ENCODE measurements around the gene TRIM31.

The TRIM31 gene

GRCh38 chr6:30111266-30111856, 1.5 kb downstream of the TRIM31 start:
- no peak for DNase-seq

DNA sequence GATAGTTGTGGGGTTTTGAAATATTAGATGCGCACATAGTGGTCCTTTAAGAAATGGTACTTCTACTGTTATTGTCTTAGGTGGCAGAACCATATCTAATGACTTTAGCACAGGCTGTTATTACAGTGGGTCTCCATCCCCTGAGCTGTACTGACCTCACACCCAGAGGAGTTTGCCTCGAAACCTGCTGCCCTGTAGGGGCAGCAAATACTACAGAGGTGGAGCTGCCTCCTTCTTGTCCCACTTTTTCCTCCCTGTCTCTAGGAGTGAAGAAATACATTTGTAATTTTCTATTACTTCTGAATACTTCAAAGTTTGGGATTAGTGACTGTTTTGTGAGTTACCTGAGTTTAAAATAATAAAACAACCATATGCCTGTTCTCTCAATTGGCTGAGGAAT, 8.2 kb downstream of the TRIM31 start:
- DNase-seq: no peak

GRCh38 chr6:30103872-30104179, 9.1 kb downstream of the TRIM31 start:
- no peak for DNase-seq

- DNase-seq: no peak
These were observed 9.7 kb downstream of the TRIM31 start for GRCh38 chr6:30102970-30103871.

- DNase-seq: no peak
These were observed 10.4 kb downstream of the TRIM31 start for GRCh38 chr6:30102414-30102969.

GRCh38 chr6:30101444-30102413, 11.2 kb downstream of the TRIM31 start:
- DNase-seq: peak; percentile 30

DNA sequence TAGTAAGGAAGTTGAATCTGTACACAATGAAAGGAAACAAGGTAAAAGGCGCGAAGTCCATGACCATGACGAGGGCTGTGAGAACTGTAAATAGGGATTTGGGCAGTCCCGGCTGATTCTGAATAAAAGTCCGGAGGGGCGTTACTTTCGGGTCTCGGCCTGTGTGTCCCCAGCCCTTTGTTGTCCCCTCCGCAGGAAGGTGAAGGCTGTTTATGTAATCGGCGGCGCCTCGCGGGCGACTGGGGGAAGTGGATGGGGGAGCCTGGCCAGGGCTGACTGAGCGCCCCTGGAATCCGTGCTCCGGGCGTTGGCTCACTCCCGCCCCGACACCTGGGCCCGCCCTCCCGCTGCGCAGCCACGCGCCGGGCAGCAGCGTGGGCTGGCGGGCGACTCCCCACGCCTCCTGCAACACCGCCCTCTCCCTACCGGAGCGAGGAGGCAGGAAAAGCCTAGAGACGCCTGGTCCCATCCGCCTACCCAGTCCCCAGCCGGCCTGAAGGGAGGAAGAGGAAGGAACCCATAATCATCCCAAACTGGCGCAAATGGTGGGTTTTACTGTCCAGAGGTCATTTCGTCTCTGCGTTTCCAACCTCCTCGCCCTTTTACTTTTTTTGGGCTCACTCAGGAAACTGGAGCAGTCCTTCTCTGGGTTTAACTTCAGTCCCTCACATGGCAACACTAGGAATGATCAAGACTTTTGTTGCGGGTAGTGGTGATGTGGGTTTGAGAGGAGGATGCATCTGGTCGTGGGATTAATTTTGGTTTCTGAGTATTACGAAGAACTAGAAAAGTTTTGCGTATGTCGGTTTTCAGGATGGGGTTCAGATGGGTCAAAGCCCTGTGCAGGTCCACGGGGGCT, 12.1 kb downstream of the TRIM31 start:
- no peak for DNase-seq

GRCh38 chr6:30100154-30100553, 12.7 kb downstream of the TRIM31 start:
- DNase-seq: no peak

DNA sequence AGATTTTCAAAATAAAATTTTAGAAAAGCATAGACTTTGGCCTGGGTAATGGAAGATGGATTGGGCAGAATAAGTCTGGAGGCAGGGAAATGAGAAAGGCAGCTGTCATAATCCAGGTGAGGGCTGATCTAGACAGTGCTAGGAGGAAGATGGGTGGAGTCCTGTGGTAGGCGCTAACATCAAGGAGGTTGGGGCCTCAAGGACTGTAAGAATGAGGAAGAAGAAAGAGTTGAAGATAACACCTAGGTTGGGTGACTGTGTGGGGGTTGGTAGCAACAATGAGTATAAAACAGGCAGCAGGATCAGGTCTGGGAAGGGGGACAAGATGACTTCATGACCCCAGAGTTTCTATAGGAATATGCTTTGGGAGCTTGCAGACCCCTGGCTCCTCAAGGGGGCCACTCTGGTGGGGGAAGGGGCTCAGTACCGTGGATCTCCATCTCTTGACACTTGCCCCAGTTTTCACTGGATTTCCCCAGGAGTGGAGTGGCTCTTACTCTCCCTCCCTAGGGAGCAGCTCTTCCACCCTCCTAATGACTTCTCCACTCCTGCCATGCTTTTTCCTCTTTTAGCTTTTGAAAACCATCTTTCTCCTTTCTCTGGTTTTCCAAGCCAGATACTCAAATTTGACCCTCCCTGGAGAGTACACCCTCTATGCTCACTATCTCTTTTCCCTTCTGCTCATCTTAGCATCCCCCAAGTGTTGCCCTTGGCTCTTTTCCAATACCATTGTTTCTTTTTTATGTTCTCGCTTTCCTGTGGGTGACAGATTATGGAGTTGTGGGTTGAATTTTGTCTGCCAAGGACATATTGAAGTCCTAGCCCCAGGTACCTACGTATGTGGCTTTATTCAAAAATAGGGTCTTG, 14.8 kb downstream of the TRIM31 start:
- no peak for DNase-seq

DNA sequence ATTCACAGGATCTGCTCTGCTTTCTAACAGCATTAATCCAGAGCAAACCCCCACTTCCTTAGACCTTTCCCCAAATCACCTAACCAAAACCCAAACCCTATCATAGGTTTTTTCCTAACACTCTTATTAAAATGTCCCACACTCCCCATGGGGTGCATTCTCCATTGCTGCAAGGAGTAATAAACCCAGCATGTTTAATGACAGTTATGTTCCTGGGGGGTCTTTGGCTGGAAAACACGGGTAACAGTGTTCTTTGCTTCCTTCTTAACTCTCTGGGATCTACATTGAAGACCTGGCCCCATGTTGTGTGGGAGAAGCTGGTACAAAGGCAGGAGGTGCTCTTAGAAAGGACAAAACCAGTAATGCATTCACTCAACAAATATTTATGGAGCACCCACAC, 16.1 kb downstream of the TRIM31 start:
- no peak for DNase-seq

DNA sequence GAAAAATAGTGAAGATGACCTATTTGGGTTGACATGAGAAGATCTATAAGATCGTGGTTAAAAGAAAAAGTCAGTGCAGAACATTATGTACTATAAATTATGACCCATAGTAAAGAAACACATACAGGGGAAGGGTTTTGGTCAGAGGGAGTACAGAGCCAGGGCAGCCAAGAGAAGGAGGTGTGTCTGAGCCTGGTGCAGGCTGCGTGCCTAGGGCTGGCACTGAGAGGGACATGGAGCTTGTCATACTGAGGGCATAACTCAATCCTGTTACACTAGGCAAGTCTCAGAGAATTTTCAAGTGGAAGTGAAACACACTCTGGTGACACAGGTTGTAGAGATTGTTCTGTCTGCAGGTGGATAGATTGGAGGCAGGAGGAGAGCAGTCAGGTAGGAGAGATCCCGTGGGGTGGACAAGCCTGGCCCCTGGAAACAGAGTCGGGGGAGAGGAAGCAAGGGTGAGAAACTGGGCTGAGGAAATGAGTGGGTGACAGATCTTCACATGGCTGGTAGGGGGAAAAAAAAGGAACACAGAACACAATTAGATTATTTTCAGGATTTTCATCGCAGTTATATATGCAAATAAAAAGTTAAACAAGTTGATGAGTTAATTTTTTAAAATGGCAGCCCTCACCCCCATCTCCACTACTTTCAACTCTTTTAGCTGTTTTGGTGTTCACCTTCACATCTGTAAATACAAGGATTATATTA, 18.8 kb downstream of the TRIM31 start:
- no peak for DNase-seq

- no peak for DNase-seq
These were observed 19.9 kb downstream of the TRIM31 start for GRCh38 chr6:30092852-30093543.

DNA sequence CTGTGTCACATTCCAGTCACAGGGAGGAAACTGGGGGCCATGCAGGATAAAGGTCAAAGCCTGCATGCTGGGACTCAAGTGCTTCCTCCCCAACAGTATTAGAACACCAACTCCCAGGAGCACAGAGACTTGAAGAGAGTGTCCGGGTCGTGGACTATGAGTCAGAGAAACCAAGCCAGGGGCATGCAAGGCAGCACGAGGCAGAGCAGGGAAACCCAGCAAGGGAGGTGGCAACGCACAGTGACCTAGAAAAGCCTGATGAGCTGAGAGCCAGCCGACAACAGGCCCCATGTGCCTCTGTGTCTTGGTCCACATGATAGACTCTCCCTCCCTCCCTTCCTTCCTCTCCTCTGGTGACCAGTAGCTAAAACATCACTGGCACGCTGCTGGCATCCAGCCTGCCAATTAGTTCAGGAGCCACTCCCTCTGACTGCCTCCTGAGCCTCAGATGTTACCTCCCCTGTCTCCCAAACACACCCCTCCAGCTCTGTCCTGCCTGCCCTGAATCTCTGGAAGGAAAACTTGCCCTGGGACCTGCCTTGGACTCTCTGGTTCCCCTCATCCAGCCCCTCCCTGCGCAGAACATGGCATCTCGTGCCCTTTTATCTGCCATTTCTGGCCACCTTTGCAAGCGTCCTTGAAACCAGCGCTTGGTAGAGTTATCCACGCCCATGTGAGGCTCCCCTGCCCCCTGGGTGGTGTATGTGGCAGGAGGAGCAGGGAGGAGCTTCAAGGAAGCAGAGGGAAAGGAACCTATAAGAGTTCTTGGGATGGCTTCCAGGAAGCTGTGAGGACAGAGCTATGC, 21.1 kb downstream of the TRIM31 start:
- no peak for DNase-seq

DNA sequence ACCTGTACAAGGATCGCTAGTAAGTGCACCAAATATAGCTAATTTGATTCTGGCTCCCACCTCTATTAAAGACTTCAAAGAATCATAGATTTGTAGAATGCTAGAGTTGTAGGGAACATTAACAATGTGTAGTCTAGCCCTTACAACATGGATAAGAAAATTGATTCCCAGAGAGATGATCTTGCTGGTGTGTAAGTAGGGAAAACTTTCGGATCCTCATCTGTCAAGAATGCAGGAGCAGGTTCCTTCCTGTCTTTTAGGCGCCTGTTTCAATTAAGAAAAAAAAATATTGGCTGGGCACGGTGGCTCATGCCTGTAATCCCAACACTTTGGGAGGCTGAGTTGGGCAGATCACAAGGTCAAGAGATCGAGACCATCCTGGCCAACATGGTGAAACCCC, 25.0 kb downstream of the TRIM31 start:
- no peak for DNase-seq

DNA sequence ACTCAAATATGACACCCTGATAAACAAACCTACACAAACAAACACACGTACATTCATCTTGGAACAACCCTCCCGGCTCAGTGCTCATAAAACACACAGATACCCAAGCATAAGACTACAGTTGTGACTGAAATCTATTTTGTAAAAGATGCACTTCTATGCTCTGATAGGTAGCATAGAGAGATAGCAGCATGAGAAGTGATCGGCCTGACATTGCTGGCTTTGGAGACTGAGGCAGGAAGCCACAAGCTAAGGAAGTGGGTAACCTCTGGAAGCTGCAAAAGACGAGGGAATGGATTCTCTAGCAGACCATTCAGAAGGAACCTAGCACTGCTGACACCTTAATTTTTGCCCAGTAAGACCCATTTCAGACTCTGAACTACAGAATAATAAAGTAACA, 35.7 kb downstream of the TRIM31 start:
- no peak for DNase-seq

- no peak for DNase-seq
These were observed 36.8 kb downstream of the TRIM31 start for GRCh38 chr6:30075790-30076732.

DNA sequence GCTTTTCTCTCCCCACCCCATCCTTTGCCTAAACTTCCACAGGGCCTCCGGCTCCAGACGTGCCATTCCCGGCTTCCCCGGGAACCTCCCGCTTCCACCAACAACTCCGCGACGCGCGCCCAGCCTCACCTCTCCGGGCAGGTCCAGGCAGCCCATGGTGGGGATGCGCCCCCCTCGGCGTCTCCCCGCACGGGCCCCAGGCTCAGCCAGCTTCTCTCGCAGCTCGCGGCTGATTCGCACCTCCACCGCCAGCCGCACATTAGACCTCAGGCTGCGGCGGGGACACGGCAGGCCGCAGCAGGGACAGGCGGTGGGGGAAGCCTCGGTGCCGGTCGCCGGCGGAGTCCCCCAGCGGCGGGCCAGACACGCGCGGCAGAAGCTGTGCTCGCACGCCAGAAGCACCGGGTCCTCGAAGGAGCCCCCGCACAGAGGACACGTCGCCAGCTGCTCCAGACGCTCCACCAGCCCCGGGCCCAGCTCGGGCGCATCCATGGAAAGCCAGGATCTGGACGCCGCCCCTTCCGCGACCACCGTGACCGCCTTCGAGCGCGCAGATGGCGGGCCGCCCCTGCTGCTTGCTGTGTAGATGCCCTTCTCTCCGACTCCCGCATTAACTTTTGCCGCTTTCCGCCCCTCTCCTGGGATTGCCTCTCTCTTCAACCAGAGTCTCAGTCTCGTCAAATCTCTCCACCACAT, 37.6 kb downstream of the TRIM31 start, which contains the start of gene RNF39:
Gene RNF39 (minus strand): TSS at position 676 of the 696 bp plus-strand sequence. CDS start 184 bp downstream, at position 492.
- no peak for DNase-seq
